Nephron progenitor cell (in vitro differentiated cells): ENCODE data around the gene CXCL8.

ENCODE experiments used
- DNase-seq: peaks from one replicate; pipeline ENCODE4 v3.0.0; 2021
- H3K27ac Mint-ChIP-seq: 2 replicates; pipeline ENCODE4 v1.8.0; 2021; ENCODE audit warnings: mild to moderate bottlenecking, moderate library complexity, mixed read lengths
- H3K27me3 Mint-ChIP-seq: 2 replicates; pipeline ENCODE4 v1.8.0; 2021; ENCODE audit warnings: mild to moderate bottlenecking, low read depth, mixed read lengths; ENCODE audit not compliant: poor library complexity
- H3K36me3 Mint-ChIP-seq: 2 replicates; pipeline ENCODE4 v1.8.0; 2021; ENCODE audit warnings: low read depth, mixed read lengths
- H3K4me1 Mint-ChIP-seq: 2 replicates; pipeline ENCODE4 v1.8.0; 2021; ENCODE audit warnings: mixed read lengths
- H3K4me3 Mint-ChIP-seq: 2 replicates; pipeline ENCODE4 v1.8.0; 2021; ENCODE audit warnings: mild to moderate bottlenecking, moderate library complexity, mixed read lengths
- H3K9me3 Mint-ChIP-seq: 2 replicates; pipeline ENCODE4 v1.8.0; 2021; ENCODE audit warnings: mild to moderate bottlenecking, moderate library complexity, mixed read lengths
- CTCF ChIP-seq: fragments of 200-600 bp; sonication (generic); IDR thresholded peaks from 2 replicates; pipeline ENCODE4 v1.5.0; 2021; ENCODE audit warnings: antibody characterized with exemption

CXCL8 gene

GRCh38 chr4:73731968-73732610, 8.3 kb upstream of the CXCL8 start:
- H3K9me3 Mint-ChIP-seq, result no peaks in the 10 kb centered on the region
- H3K36me3 Mint-ChIP-seq, result no peaks in the 10 kb centered on the region
- no peak overlapping the region for H3K4me3 Mint-ChIP-seq
- H3K27ac Mint-ChIP-seq, result no peak overlapping the region
- H3K27me3 Mint-ChIP-seq, result peaks cover 9% of the 10 kb centered on the region
- TF ChIP-seq CTCF, result no peak
- DNase-seq, result no peak
- H3K4me1 Mint-ChIP-seq, result peaks cover 8% of the 10 kb centered on the region

- H3K27ac Mint-ChIP-seq, result no peak overlapping the region
- no peaks in the 10 kb centered on the region for H3K36me3 Mint-ChIP-seq
- no peaks in the 10 kb centered on the region for H3K9me3 Mint-ChIP-seq
- H3K4me1 Mint-ChIP-seq, result peaks cover 8% of the 10 kb centered on the region
- TF ChIP-seq CTCF, result no peak
- DNase-seq, result no peak
- H3K4me3 Mint-ChIP-seq, result no peak overlapping the region
- H3K27me3 Mint-ChIP-seq, result peaks cover 9% of the 10 kb centered on the region
Observed at GRCh38 chr4:73732759-73733431, 7.5 kb upstream of the CXCL8 start.

- Mint-ChIP-seq H3K27me3 (peaks cover 9% of the 10 kb centered on the region), H3K27ac (no peak overlapping the region), H3K9me3 (no peaks in the 10 kb centered on the region), H3K36me3 (no peaks in the 10 kb centered on the region), H3K4me3 (no peak overlapping the region), H3K4me1 (peaks cover 8% of the 10 kb centered on the region)
- TF ChIP-seq CTCF, result no peak
- DNase-seq, result no peak
Observed at GRCh38 chr4:73734530-73735001, 5.8 kb upstream of the CXCL8 start.

GRCh38 chr4:73735231-73735630, 5.1 kb upstream of the CXCL8 start:
- no peak overlapping the region for H3K27ac Mint-ChIP-seq
- no peak overlapping the region for H3K4me3 Mint-ChIP-seq

GRCh38 chr4:73741031-73741749, 821 bp downstream of the CXCL8 start:
- no peak for DNase-seq
- Mint-ChIP-seq H3K4me3 (no peak overlapping the region), H3K27me3 (no peaks in the 10 kb centered on the region), H3K4me1 (no peaks in the 10 kb centered on the region), H3K9me3 (no peaks in the 10 kb centered on the region), H3K27ac (no peak overlapping the region), H3K36me3 (no peaks in the 10 kb centered on the region)
- no peak for TF ChIP-seq CTCF

More at GRCh38 chr4:73735231-73735630, 5.1 kb upstream of the CXCL8 start:
- no peaks in the 10 kb centered on the region for H3K9me3 Mint-ChIP-seq
- peaks cover 7% of the 10 kb centered on the region for H3K4me1 Mint-ChIP-seq
- H3K27me3 Mint-ChIP-seq, result peaks cover 9% of the 10 kb centered on the region
- H3K36me3 Mint-ChIP-seq, result no peaks in the 10 kb centered on the region
- DNase-seq, result no peak
- TF ChIP-seq CTCF, result no peak
